H1 (cell line): ENCODE data around the gene ARHGAP42. TPM values are rescaled to one million over a fixed set of nuclear protein-coding genes. Genes with fewer than 3 reads are reported as not detected.

ENCODE experiments used
- CTCF ChIP-seq, 3 experiments: IDR thresholded peaks; 1 replicate in 2 of 3; 2 replicates in 1 of 3; pipeline versions ENCODE4 v1.5.1 to v1.6.1; 2011; ENCODE audit warnings: low read length in 3 of 3, mild to moderate bottlenecking in 3 of 3, inconsistent platforms in 2 of 3, low read depth in 1 of 3, moderate library complexity in 1 of 3; ENCODE audit not compliant: insufficient read depth in 1 of 3; ENCODE audit errors: control extremely low read depth in 1 of 3
- polyA plus RNA-seq, 7 experiments: library from polyadenylated mRNA; depleted of rRNA in 3 of 7; stranded (reverse) in 5 of 7; unstranded in 2 of 7; fragments of >200 nt in 5 of 7; fragments of 200-250 nt in 2 of 7; gene quantifications; 1 replicate in 5 of 7; 2 replicates in 1 of 7; 4 replicates in 1 of 7; pipeline versions ENCODE4 v1.2.1 to v1.2.3, GENCODE V29; 2011 to 2013; ENCODE audit warnings: missing spikeins in 2 of 7, mixed read lengths in 2 of 7
- total RNA-seq: library from RNA; stranded (reverse); fragmentation: NEBNext Ultra II Directional; extraction: Animal tissue kit (Norgen Biotek cat#: 25700); gene quantifications from 2 replicates; pipeline ENCODE4 v1.2.1, GENCODE V29; 2021

Gene ARHGAP42
- total and polyA plus RNA-seq, 2 of the 8 experiments (the other 6 are each of a cell fraction or from before 2014, with no cell fraction given), result 22.2 to 33.5 TPM

- no peak for TF ChIP-seq CTCF (IDR thresholded peaks at IDR 0.05; ENCODE audit: control extremely low read depth in 1 of 3, insufficient read depth in 1 of 3, low read depth in 1 of 3, low read length in 3 of 3)
- TF ChIP-seq, all 59 proteins: peak for 0
Measured at GRCh38 chr11:100735949-100736675, 49.0 kb downstream of the ARHGAP42 start (continued).
